Chondrocyte (in vitro differentiated cells): ENCODE measurements around the gene RCSD1. TPM values are rescaled to one million over a fixed set of nuclear protein-coding genes. Genes with fewer than 3 reads are reported as not detected.
A peak's percentile ranks its signal among the peaks of the same experiment; 100 is the strongest.

Experiments
- DNase-seq: peaks from one replicate; pipeline ENCODE4 v3.0.0; 2021; ENCODE audit warnings: mixed read lengths, low spot score
- H3K27ac Mint-ChIP-seq: one replicate; pipeline ENCODE4 v1.8.0; 2021; ENCODE audit warnings: mild to moderate bottlenecking, moderate library complexity, mixed read lengths; ENCODE audit not compliant: unreplicated experiment
- H3K27me3 Mint-ChIP-seq: 2 replicates; pipeline ENCODE4 v1.8.0; 2021; ENCODE audit warnings: low read depth, mixed read lengths
- H3K36me3 Mint-ChIP-seq: 2 replicates; pipeline ENCODE4 v1.8.0; 2021; ENCODE audit warnings: low read depth, mixed read lengths
- H3K4me1 Mint-ChIP-seq: 2 replicates; pipeline ENCODE4 v1.8.0; 2021; ENCODE audit warnings: low read depth, mild to moderate bottlenecking, mixed read lengths
- H3K4me3 Mint-ChIP-seq: one replicate; pipeline ENCODE4 v1.8.0; 2021; ENCODE audit warnings: mild to moderate bottlenecking, moderate library complexity, mixed read lengths; ENCODE audit not compliant: unreplicated experiment
- H3K9me3 Mint-ChIP-seq: 2 replicates; pipeline ENCODE4 v1.8.0; 2021; ENCODE audit warnings: low read depth, mixed read lengths
- CTCF ChIP-seq: fragments of 200-600 bp; sonication (generic); IDR thresholded peaks from 2 replicates; pipeline ENCODE4 v1.5.0; 2021; ENCODE audit warnings: antibody characterized with exemption, mild to moderate bottlenecking, moderate library complexity
- total RNA-seq: library from RNA; stranded (reverse); gene quantifications from 3 replicates; pipeline ENCODE4 v1.2.1, GENCODE V29; 2021

The RCSD1 gene
- total RNA-seq, 1 donor from 2014 or later: 1.1 TPM

DNA sequence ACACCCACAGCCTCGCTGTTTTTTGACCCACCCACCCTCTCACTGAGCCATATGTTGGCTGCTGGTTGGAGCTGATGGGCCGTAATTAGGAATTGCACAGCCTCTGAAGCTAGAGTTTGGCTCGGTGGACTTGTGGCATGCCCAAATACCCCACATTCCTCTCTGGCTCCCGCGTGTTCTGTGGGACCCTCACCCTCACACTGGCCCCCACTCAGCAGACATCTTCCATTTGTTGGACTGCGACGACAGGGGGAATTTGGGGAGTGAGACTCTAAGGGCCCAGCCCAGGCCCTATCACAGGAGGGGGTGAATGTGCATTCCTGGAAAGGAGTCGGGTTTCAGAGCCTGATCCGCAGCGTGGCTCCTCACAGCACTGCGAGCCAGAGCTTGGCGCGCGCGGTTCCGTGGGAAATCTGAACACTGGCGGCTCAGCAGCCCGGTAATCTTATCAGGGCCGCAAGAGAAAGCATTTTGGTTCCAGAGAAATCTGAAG lies 5.2 kb downstream of the RCSD1 start:
- peaks cover 4% of the 10 kb centered on the region for H3K27me3 Mint-ChIP-seq
- peaks cover 19% of the 10 kb centered on the region for H3K4me1 Mint-ChIP-seq
- no peak for TF ChIP-seq CTCF
- no peaks in the 10 kb centered on the region for H3K36me3 Mint-ChIP-seq
- peak overlapping the region; percentile 44 for H3K4me3 Mint-ChIP-seq
- H3K9me3 Mint-ChIP-seq: no peaks in the 10 kb centered on the region
- no peak overlapping the region for H3K27ac Mint-ChIP-seq
- DNase-seq: no peak

DNA sequence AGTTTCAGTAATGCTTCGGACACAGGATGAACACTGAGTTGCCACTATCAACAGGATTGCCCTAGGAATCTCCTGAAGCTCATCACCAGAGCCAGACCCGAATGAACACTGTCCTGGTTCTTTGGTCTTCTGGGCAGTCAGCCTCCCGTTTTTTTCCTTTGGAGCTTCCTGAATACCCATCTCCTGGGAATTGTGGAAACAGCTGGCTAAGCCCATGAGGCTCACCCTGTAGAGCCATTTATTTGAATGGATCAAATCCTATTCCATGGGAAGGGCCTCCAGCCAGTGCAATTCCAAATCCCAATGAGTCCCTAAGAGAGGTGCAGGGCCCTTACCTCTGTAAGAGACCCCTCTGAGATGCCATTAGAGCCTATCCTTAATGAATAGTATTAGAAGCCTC lies 5.9 kb downstream of the RCSD1 start:
- Mint-ChIP-seq H3K4me1 (peaks cover 12% of the 10 kb centered on the region), H3K9me3 (no peaks in the 10 kb centered on the region), H3K27me3 (peaks cover under 1% of the 10 kb centered on the region), H3K36me3 (no peaks in the 10 kb centered on the region), H3K4me3 (no peak overlapping the region), H3K27ac (no peak overlapping the region)
- TF ChIP-seq CTCF: no peak
- DNase-seq: no peak

DNA sequence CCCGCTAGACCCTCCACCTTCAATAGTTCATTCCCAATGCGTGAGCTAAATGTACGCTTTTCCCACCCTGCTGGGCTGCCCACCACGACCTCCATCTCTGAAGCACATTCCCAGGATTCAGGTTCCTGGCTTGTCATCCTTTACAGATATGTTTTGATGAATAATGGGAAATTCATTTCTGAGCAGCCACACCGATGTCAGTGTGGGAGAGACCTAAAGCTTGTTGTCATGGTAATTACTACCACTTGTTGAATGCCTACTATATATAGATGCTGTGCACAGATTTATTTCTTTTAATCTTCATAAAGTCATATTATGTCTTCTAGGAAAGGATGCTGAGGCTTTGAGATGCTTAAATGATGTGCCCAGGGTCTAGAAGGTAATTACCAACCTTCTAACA lies 8.0 kb downstream of the RCSD1 start:
- Mint-ChIP-seq H3K36me3 (no peaks in the 10 kb centered on the region), H3K4me3 (no peak overlapping the region)

GRCh38 chr1:167640051-167640450 lies 10.0 kb downstream of the RCSD1 start:
- no peak for TF ChIP-seq CTCF
- no peak for DNase-seq
- peaks cover 6% of the 10 kb centered on the region for H3K4me1 Mint-ChIP-seq

More for the DNA sequence above, 8.0 kb downstream of the RCSD1 start:
- DNase-seq: no peak
- peaks cover 11% of the 10 kb centered on the region for H3K4me1 Mint-ChIP-seq
- no peak overlapping the region for H3K27ac Mint-ChIP-seq
- no peaks in the 10 kb centered on the region for H3K27me3 Mint-ChIP-seq
- no peaks in the 10 kb centered on the region for H3K9me3 Mint-ChIP-seq
- no peak for TF ChIP-seq CTCF

GRCh38 chr1:167641786-167642500 lies 11.9 kb downstream of the RCSD1 start:
- Mint-ChIP-seq H3K27me3 (no peaks in the 10 kb centered on the region), H3K4me3 (no peak overlapping the region), H3K4me1 (no peaks in the 10 kb centered on the region), H3K36me3 (no peaks in the 10 kb centered on the region), H3K9me3 (no peaks in the 10 kb centered on the region), H3K27ac (no peak overlapping the region)
- TF ChIP-seq CTCF: no peak
- DNase-seq: no peak

More at GRCh38 chr1:167640051-167640450, 10.0 kb downstream of the RCSD1 start:
- Mint-ChIP-seq H3K36me3 (no peaks in the 10 kb centered on the region), H3K9me3 (no peaks in the 10 kb centered on the region), H3K27ac (no peak overlapping the region), H3K27me3 (no peaks in the 10 kb centered on the region), H3K4me3 (no peak overlapping the region)
